ENCODE results near the gene GUCY1A1.

The GUCY1A1 gene

DNA sequence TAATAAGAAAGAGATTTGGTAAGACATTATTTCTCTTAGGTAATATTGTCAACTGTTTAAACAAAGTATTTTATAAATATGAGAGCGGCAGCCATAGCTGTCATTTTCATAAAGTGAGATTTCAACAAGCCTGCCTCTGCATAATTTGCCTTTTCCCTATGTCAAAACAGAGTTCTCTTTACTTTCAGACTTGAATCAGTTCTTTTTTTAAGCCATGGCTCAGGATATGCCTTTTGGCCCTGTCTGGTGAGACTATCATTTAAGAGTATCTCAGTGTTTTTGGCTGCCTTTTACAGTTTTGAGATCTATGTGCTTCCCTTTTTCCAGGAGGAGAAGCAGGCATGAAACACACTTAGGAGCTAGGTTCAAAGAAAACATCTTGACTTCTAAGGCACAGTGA is 7.5 kb upstream of the GUCY1A1 start:
- DNase-seq (ENCODE audit: low read depth in 2 of 2): no peak

DNA sequence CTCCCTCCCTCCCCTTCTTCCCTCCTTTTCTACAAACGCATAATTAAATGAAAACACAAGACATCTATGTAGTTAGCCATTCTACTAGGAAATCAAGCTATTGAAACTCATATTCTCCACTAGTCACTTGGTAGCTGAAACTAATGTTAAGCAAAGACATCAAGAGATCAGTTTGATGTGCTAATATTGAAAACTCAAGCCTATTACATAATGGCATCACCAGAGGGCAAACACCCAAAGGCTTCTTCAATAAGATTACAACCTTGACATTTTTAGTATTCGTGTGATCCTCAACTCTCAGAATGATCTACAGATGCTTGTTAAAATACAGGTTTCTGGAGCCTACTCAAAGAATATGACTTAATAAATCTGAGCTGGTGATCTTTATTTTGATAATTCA is 6.2 kb upstream of the GUCY1A1 start:
- DNase-seq (ENCODE audit: low read depth in 2 of 2): no peak

DNA sequence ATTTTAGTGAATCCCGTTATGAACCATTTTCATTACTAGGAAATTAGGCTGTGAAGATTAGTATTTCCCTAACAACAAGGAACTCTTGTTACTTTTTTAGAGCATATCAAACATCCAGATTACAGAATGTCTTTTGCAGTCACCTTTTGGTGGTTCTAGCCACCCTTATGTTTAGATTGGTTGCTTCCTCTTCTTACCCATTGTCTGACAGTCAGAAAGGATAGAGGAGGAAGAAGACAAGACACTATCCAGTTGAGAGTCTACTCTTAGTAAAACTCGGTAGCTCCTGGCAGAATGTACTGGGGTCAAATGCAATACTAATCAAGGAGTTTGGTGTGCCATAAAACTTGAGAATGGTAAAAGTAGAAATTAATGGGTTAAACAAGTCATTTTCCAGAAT is 1.6 kb upstream of the GUCY1A1 start:
- DNase-seq (ENCODE audit: low read depth in 2 of 2): no peak

DNA sequence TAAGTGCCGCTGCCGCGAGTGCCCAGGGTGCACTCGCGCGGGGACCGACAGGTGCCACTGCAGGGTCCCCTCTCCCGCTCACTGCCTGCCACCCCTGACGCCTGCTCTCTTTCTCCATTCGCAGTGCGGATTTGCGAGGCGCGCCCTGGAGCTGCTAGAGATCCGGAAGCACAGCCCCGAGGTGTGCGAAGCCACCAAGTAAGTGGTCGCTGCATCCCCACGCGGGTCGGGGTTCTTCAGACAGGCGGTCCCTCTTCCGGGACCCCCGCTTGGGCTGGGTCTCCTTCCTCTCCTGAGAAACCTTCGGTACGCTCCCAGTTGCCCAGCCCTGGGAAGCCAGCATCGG is 547 bp downstream of the GUCY1A1 start:
- DNase-seq (ENCODE audit: low read depth in 2 of 2): peak in 1 of 2 donors; percentile 3

DNA sequence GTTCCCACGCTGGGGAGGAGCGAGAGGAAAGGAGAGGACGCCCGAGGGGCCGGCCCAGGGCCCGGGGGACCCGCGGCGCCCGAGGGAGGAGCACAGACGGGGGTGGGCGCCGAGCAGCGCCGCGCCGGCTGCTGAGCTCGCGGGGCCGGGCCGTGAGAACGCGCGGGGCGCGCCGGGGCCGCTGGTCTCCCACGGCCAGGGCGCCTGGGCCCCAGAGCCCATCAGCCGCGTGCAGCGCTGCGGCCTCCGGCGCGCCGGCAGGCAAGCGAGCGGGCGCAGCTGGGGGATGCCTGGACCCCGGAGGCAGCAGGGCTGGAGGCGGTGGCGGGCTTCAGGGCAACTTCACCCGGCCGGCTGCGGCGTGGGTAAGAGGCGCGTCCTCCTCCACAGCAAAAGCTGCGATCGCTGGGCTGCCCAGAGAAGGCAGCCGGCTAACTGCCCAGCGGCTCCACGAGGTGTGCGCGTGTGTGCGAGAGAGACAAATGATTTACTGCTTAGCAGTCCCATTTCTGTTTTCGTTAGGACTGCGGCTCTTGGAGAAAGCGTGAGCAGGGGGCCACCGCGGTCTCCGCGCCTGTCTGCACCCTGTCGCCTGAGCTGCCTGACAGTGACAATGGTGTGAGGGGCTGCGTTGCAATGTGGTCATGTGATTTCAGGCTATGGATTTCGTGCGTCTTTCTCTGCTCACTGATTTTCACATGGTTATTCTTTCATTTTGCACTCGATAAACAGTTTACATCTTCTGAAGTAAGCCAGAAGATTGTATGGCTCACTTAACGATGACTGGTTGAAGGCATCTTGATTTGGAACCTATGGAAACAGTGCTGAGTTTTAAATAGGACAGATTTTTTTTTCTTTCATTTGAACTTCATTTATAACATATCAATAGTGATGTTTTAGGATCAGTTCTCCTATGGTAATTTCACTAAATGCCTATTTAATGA is 1.2 kb downstream of the GUCY1A1 start:
- DNase-seq (ENCODE audit: low read depth in 2 of 2): no peak

DNA sequence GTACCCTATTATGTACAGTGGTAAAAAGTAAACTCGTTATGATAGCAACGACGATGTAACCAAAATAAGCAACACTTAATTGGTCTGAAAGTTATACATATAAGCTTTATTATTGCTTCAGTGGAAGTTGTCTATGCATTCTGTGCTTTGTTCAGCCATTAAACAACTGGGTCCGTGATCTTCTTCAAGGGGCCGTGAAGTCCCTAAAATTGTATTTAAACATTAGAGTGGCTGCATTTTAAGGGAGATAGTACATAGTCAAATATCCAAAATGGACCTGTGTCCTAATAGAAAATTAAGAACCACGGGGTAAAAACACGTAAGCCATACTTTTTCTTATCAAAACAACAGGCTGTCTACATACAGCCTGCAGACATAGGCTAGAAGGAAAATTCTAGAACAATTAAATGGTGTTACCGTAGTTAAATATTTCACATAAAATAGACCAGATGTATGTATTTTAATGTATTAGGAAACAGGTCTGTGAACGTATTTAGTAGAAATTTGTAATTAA is 2.1 kb downstream of the GUCY1A1 start:
- no peak for DNase-seq (ENCODE audit: low read depth in 2 of 2)

DNA sequence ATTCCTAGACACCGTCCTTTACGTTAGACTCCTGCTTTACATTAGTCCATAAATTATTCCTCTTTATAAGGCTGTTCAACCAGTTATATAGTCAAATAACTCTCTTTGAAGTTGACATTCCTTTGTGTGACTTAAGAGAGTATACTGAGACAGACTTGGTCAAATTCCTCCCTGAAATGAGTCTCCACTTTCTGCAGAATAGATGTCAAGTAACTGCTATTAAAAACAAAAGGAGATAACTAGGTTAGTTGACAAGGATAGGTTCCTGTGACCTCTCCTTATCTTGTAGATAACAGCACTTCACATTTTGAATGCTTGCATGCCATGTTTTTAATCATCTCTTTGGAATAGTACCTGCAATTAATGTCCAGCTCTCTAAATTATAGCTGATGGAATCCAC is 5.7 kb downstream of the GUCY1A1 start:
- no peak for DNase-seq (ENCODE audit: low read depth in 2 of 2)

DNA sequence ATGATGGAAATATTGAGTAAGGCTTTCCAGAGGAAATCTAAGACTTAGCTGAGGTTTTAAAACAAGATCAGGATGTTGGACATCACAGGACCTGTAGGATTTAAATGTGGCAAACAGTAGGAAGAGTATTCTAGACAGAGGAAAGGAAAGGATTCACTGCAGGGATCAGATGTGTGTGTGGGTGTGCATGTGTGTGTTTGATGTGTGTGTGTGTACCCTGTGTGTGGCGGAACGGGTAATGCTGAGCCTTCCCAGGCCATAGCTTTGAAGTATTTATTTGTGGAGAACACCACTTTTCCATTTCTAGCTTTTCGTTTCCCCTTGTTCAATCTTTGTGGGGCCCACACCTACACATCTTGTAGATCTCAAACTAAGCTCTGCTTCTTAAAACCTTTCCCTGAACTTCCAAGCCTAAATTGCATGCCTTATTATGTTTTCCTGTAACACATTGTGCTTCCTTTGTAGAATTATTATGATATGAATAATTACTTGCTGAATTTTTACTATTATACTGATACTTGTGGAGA is 6.9 kb downstream of the GUCY1A1 start:
- DNase-seq (ENCODE audit: low read depth in 2 of 2): no peak

DNA sequence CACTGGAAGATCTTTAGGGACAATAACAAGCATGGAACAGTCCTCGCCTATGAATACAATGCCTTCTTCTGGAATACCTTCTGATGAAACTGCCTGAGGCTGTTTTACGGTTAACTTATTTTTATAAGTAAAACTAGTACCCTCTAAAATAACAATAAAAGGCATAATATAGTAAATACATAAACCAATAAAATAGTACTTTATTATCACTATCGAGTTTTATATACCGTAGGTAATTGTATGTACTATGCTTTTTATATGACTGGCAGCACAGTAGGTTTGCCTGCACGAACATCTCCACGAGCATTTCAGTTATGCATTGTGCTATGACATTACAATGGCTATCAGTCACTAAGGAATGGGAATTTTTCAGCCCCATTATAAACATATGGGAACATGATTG is 8.0 kb downstream of the GUCY1A1 start:
- DNase-seq (ENCODE audit: low read depth in 2 of 2): no peak

DNA sequence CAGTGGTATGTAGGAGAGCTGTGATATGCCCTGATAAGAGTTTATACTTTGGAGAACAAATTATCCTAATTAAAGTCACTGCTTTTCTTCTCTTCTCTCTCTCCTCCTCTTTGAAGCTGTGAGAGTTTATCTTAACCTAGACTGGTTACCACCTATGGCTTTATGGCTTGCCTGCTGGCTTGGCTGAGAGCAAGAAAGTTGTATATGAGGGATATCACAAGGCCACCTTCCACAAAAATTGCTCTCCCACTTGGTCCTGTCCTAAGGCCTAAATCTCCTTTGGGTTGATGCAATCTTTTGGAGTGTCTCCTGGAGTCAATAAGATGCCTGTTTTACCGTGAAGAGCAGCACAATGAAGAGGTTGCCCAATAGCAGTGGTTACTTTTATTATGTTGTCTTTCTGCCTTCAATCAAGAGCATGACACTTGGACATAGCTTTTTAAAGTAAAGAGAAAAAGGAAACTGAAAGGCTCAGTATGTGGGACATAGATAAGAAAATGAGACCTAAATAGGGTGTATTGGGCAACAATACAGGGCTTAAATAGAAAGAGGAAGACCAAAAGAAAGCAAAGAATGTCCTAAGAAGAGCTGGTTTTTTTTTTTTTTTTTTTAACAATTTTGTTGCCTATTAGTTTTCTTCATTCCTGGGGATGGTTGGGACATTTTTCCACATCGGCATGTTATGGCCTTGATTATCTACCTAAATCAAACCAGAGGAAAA is 9.2 kb downstream of the GUCY1A1 start:
- no peak for DNase-seq (ENCODE audit: low read depth in 2 of 2)

DNA sequence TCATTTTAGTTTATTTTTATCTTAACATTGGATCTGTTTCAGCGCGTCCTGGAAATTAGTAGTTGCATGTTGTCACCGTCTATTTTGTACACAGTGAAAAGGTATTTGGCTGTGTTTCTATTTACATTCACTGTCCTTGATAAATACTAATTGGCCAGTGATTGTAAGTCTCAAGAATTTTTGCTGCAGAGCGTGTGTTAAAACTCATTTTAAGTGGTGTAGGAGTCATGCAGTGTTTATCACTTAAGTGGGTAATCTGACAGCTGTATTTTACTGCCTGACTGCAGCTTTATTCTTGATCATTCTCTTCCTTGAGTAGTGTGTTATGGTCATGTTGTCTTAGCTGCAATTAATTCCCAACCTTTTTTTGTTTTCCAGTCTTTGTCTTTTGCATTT is 9.8 kb downstream of the GUCY1A1 start:
- no peak for DNase-seq (ENCODE audit: low read depth in 2 of 2)

DNA sequence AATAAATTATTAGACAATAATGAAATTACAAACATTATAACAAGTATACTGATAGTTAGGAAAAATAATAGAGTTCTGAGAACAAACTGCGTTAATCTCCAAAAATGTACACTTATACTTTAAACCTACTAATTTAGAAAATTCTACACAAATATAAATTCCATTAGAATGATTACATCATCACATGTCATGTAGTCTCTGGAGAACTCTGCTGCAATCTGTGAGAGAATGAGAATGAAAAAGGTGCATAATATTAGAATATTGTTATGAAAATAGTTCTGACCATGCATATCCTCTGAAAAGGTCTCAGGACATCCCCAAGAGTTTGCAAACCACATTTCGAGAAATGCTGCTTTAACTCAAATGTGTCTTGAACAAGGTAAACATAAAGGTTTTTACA is 11.4 kb downstream of the GUCY1A1 start:
- no peak for DNase-seq (ENCODE audit: low read depth in 2 of 2)

DNA sequence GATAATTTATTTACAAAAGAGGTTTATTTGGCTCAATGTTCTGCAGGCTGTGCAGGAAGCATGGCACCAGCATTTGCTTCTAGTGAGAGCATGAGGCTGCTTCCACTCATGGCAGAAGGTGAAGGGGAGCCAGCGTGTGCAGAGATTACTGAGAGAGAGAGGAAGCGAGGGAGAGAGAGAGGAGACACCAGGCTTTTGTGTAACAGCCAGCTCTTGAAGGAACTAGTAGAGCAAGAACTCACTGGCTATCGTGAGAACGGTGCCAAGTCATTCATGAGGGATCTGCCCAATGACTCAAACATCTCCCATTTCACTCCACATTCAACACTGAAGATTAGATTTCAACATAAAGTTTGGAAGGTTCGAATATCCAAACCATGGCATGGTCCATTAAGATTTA is 12.7 kb downstream of the GUCY1A1 start:
- no peak for DNase-seq (ENCODE audit: low read depth in 2 of 2)

DNA sequence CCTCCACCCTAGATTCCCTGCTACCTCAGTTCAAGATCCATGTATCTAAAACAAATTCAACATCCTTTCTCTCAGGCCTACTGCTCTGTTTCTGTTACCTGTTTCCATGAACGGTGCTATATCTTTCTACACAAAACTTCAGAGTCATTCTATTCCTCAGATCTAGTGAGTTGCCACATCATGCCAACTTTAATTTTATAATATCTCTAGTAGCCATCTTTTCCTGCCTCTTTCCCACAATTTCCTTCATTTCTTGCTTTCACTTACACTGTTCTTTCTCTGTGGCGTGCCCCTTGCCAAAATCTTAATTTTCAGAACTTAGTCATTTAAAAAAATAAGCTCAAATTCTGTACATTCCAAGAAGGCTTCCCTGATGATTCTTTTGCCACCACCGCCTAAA is 15.2 kb downstream of the GUCY1A1 start:
- no peak for DNase-seq (ENCODE audit: low read depth in 2 of 2)

DNA sequence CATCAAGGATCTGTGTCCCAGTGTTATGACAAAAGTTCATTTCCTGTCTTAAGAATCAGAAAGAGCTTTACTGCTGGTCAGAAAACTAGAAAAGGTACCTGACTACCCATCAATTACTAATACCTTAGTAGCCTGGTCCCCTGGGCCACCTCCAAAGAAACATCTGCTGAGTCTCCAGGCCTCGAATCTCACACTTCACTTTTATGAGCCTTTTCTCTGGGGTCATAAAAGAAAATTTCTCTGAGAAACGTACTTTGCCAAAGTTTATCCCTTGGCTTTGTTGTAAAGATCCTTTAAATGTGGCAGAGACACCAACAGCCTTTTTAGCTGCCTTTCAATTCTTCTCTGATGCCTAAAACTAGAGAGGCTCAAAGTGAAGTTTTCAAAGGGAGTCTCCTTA is 17.8 kb downstream of the GUCY1A1 start:
- DNase-seq (ENCODE audit: low read depth in 2 of 2): no peak

DNA sequence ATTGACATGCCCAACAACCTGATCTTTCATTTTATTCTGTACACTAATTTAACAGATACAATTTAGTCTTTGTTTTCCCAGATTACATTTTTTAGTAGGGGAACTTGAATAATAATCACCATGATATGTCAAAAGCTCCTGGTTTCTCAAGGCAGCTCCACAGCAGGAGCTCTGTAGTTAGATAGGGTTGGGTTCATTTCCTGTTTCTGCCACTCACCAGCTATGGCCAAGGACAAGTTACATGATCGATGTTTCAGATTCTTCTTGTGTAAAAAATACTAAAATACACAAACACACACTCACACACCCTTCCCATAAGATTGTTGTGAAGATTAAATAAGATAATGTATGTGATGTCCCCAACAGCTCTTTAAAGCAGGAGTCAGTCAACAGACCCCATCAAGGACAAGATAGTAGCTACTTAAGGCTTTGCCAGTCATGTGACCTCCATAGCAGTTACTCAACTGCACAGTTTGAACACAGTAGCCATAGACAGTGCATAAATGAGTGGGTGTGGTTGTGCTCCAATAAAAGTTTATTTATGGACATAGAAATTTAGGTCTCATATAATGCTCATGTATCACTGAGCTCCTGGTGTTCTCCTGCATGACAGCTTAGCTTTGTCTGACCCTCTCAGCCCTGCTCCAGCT is 18.4 kb downstream of the GUCY1A1 start:
- no peak for DNase-seq (ENCODE audit: low read depth in 2 of 2)

DNA sequence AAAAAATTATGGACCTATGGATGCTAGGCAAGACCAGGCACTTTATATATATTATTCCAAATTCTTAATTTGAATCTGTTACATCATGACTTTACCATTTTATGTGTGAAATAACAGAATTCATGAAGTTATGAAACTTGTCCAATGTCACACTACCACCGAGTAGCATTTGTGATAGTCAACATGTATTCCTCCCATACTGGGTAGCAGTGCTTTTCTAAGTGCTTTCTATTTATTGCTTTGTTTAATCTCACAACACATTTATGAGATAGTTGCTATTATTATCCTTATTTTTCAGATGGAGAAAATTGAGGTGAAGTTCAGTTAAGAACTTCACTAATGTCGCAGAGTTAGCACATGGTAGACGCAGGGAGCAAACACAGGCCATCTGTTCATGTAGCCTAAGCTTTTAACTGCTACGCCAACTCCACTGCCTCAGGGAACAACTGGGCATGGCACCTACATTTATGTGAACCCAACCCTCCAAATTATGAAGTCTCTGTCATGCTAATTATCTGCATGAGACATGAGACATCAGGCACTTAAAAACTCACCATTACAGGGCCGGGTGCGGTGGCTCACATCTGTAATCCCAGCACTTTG is 20.8 kb downstream of the GUCY1A1 start:
- DNase-seq (ENCODE audit: low read depth in 2 of 2): no peak

DNA sequence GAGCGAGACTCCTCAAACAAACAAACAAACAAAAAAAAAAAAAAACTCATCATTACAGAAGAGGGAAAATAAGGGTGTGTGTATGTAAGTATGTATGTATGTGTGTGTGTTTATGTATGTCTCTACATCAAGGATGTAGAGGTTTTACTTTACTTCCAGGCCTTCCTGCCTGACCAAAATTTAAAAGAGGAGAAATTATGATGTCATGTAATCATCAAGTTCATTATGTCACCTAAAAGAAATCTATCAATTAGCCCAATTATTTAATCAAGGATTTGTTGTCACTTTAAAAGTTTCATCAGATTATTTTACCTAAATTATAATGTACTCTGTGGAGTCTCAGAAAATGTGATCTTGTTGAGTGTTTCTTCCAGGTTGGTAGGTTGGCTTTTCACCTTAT is 21.6 kb downstream of the GUCY1A1 start:
- DNase-seq (ENCODE audit: low read depth in 2 of 2): no peak

DNA sequence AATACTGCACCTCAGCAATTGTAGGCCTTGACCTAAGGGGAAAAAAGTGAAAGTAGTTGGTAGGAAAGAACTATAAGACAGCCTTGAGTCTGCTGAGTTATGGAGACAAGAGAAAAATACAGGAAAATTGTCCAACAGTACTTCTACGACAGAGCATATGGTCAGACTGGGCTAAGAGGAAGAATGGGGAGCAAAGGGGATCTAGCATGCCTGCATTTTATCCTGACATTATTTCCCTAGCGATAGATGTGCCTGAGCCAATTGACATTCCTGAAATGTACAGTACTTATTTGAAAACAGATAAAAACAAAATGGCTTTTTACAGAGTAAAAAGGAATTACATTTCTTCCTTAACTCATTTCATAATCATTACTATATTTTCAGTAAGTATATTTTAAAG is 22.2 kb downstream of the GUCY1A1 start:
- DNase-seq (ENCODE audit: low read depth in 2 of 2): no peak

DNA sequence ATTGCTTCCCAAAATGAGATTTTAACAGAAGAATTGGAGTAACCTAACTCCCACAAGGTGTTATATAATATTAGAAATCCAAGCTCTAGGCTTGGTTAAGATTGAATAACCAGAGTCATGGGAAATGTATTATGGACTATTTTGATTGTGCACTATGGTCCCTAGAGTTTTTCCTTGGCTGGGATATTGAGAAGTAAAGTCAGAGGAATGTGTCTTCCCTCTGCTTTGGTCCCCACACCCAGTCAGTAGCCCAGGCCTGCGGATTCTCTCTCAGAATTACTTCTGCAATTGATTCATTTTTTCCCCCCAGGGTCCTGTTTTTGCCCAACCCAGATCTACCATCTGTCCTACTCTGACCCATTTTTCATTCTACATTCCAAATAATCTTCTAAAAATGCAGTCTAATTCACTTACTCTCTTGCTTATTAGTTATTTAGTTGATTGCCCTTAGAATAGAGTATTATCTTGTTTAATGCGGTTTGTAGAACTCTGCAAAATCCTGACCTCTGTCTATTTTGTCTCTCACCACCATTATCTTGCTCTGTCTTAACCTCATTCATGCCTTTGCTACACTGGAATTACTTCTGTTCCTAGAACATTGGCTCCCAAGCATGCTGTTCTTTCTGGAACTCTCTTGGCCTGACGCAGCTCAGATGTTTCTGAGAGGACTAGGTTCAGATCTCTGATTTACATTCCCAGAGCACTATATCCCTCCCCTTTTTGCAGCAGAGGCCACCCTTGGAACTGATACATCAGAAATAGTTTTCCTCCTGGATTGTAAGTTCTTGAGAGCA is 23.6 kb downstream of the GUCY1A1 start:
- no peak for DNase-seq (ENCODE audit: low read depth in 2 of 2)

DNA sequence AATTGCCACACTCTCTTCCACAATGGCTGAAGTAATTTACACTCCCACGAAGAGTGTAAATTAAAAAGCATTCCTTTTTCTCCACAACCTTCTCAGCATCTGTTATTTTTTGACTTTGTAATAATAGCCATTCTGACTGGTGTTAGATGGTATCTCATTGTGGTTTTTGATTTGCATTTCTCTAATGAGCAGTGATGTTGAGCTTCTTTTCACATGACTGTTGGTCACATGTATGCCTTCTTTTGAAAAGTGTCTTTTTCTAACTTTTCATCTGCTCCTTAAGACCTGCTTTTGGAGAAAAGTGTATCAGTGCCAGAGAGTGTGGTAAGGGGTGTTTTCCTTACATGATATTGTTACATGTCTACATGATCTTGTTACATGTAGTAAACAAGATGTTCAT is 25.7 kb downstream of the GUCY1A1 start:
- DNase-seq (ENCODE audit: low read depth in 2 of 2): no peak

Data from stimulated activated CD8-positive, alpha-beta memory T cell treated with anti-CD3 and anti-CD28 coated beads, Interleukin-7, amount 100 ng/mL, for 4 hours (primary cell).